GM23338 (cell line): ENCODE measurements around the gene SLC9A3. TPM values are rescaled to one million over a fixed set of nuclear protein-coding genes. Genes with fewer than 3 reads are reported as not detected.

Source experiments
- ATAC-seq: fragments of 200-7000 bp; cut with Tn5 transposase; 3 replicates; pipeline ENCODE4 v1.9.1; 2020
- DNase-seq: peaks from one replicate; pipeline ENCODE4 v3.0.0-alpha.2; 2015; ENCODE audit warnings: low spot score
- H2AFZ ChIP-seq: fragments of 200-600 bp; sonication (generic); 2 replicates; pipeline ENCODE4 v1.8.0; 2016; ENCODE audit warnings: antibody characterized with exemption, mild to moderate bottlenecking, moderate library complexity
- H3F3A ChIP-seq: fragments of 200-600 bp; sonication (generic); replicated peaks from 2 replicates; pipeline ENCODE4 v1.8.0; 2017; ENCODE audit warnings: antibody characterized with exemption, mixed run types, low read depth
- H3K27ac ChIP-seq: fragments of 200-600 bp; sonication (generic); 2 replicates; pipeline ENCODE4 v1.6.1; 2016; ENCODE audit warnings: low read depth
- H3K27me3 ChIP-seq: fragments of 200-600 bp; sonication (generic); 2 replicates; pipeline ENCODE4 v1.8.0; 2016; ENCODE audit warnings: mild to moderate bottlenecking, mixed run types, moderate library complexity; ENCODE audit not compliant: insufficient read depth
- H3K36me3 ChIP-seq: fragments of 200-600 bp; sonication (generic); 2 replicates; pipeline ENCODE4 v1.8.0; 2016; ENCODE audit warnings: mild to moderate bottlenecking; ENCODE audit not compliant: insufficient read depth
- H3K4me1 ChIP-seq: fragments of 200-600 bp; sonication (generic); 2 replicates; pipeline ENCODE4 v1.8.0; 2016; ENCODE audit warnings: mild to moderate bottlenecking, moderate library complexity; ENCODE audit not compliant: insufficient read depth
- H3K4me2 ChIP-seq: fragments of 200-600 bp; sonication (generic); 2 replicates; pipeline ENCODE4 v1.7.1; 2017; ENCODE audit warnings: mixed run types
- H3K4me3 ChIP-seq: fragments of 200-600 bp; sonication (generic); 2 replicates; pipeline ENCODE4 v1.6.1; 2016; ENCODE audit warnings: mixed run types
- H3K79me2 ChIP-seq: fragments of 200-600 bp; sonication (generic); replicated peaks from 2 replicates; pipeline ENCODE4 v1.8.0; 2017; ENCODE audit warnings: mild to moderate bottlenecking; ENCODE audit not compliant: insufficient read depth
- H3K9me2 ChIP-seq: fragments of 200-600 bp; sonication (generic); 2 replicates; pipeline ENCODE4 v1.8.0; 2017; ENCODE audit not compliant: insufficient read depth
- H4K20me1 ChIP-seq: fragments of 200-600 bp; sonication (generic); replicated peaks from 2 replicates; pipeline ENCODE4 v1.8.0; 2017; ENCODE audit warnings: mild to moderate bottlenecking; ENCODE audit not compliant: insufficient read depth
- H3K27ac Mint-ChIP-seq: 2 replicates; pipeline ENCODE4 v1.8.0; 2020; ENCODE audit warnings: inconsistent platforms, mild to moderate bottlenecking, moderate library complexity, mixed read lengths
- H3K27me3 Mint-ChIP-seq: 3 replicates; pipeline ENCODE4 v1.8.0; 2022; ENCODE audit warnings: low read depth, mild to moderate bottlenecking, moderate library complexity, mixed read lengths, inconsistent platforms; ENCODE audit not compliant: insufficient read depth, poor library complexity
- H3K36me3 Mint-ChIP-seq: 3 replicates; pipeline ENCODE4 v1.8.0; 2021; ENCODE audit warnings: low read depth, mild to moderate bottlenecking, inconsistent platforms, moderate library complexity, mixed read lengths
- H3K4me1 Mint-ChIP-seq: 3 replicates; pipeline ENCODE4 v1.8.0; 2020; ENCODE audit warnings: mild to moderate bottlenecking, inconsistent platforms, mixed read lengths
- H3K4me3 Mint-ChIP-seq: 3 replicates; pipeline ENCODE4 v1.8.0; 2021; ENCODE audit warnings: moderate library complexity, mild to moderate bottlenecking, inconsistent platforms, mixed read lengths
- H3K9me3 Mint-ChIP-seq: 3 replicates; pipeline ENCODE4 v1.8.0; 2020; ENCODE audit warnings: moderate library complexity, mild to moderate bottlenecking, inconsistent platforms, mixed read lengths
- CREB1 ChIP-seq: fragments of 250-450 bp; sonication (Bioruptor Pico); IDR thresholded peaks from 2 replicates; pipeline ENCODE4 v1.5.0; 2020; ENCODE audit warnings: low read depth, mild to moderate bottlenecking, moderate library complexity
- ETS1 ChIP-seq: IDR thresholded peaks from 2 replicates; pipeline ENCODE4 v1.6.1; 2016; ENCODE audit warnings: antibody characterized with exemption
- EZH2 ChIP-seq: fragments of 200-600 bp; sonication (generic); IDR thresholded peaks from one replicate; pipeline ENCODE4 v1.8.0; 2017; ENCODE audit warnings: antibody characterized with exemption, mild to moderate bottlenecking, low read depth; ENCODE audit not compliant: unreplicated experiment
- EZH2phosphoT487 ChIP-seq: fragments of 200-600 bp; sonication (generic); IDR thresholded peaks from one replicate; pipeline ENCODE4 v1.8.1; 2018; ENCODE audit warnings: antibody characterized with exemption; ENCODE audit not compliant: unreplicated experiment
- JUNB ChIP-seq: IDR thresholded peaks from one replicate; pipeline ENCODE4 v1.6.1; 2016; ENCODE audit warnings: antibody characterized with exemption; ENCODE audit not compliant: unreplicated experiment
- NANOG ChIP-seq: IDR thresholded peaks from 2 replicates; pipeline ENCODE4 v1.6.1; 2016; ENCODE audit warnings: antibody characterized with exemption, borderline replicate concordance
- POLR2AphosphoS5 ChIP-seq: IDR thresholded peaks from 2 replicates; pipeline ENCODE4 v1.6.1; 2016; ENCODE audit warnings: antibody characterized with exemption, low read depth
- STAT1 ChIP-seq: IDR thresholded peaks from one replicate; pipeline ENCODE4 v1.6.1; 2016; ENCODE audit warnings: antibody characterized with exemption; ENCODE audit not compliant: unreplicated experiment
- ZNF114 ChIP-seq: fragments of 250-450 bp; sonication (Bioruptor Pico); IDR thresholded peaks from 2 replicates; pipeline ENCODE4 v1.5.0; 2020; ENCODE audit warnings: mild to moderate bottlenecking, moderate library complexity
- ZNF331 ChIP-seq: fragments of 250-450 bp; sonication (Bioruptor Pico); IDR thresholded peaks from 2 replicates; pipeline ENCODE4 v1.5.0; 2020; ENCODE audit warnings: low read depth, mild to moderate bottlenecking, moderate library complexity
- polyA plus RNA-seq: library from polyadenylated mRNA; unstranded; fragments of >200 nt; fragmentation: Nextera tagmentation; extraction: Ambion mirVana; gene quantifications from 2 replicates; pipeline ENCODE4 v1.2.1, GENCODE V29; 2016
- total RNA-seq: library from RNA; depleted of rRNA; stranded (reverse); fragments of >200 nt; shearing (Covaris generic); gene quantifications from 2 replicates; pipeline ENCODE4 v1.2.3, GENCODE V29; 2014
- TF ChIP-seq, protein P1 (sequence below), 2 experiments: fragments of 200-600 bp in 1 of 2; sonication (generic) in 1 of 2; conservative IDR thresholded peaks; 2 replicates each; pipeline versions ENCODE4 v1.5.1 to v1.6.1; 2016 to 2017; ENCODE audit warnings: antibody characterized with exemption in 2 of 2, low read depth in 2 of 2, mild to moderate bottlenecking in 2 of 2, moderate library complexity in 1 of 2
- TF ChIP-seq, protein P2 (sequence below): IDR thresholded peaks from one replicate; pipeline ENCODE4 v1.6.1; 2018; ENCODE audit warnings: antibody characterized with exemption; ENCODE audit not compliant: unreplicated experiment

Gene SLC9A3
- total and polyA plus RNA-seq, 2 experiments from 2014 or later: 0.39 to 3.1 TPM

- TF ChIP-seq, protein P1, sequence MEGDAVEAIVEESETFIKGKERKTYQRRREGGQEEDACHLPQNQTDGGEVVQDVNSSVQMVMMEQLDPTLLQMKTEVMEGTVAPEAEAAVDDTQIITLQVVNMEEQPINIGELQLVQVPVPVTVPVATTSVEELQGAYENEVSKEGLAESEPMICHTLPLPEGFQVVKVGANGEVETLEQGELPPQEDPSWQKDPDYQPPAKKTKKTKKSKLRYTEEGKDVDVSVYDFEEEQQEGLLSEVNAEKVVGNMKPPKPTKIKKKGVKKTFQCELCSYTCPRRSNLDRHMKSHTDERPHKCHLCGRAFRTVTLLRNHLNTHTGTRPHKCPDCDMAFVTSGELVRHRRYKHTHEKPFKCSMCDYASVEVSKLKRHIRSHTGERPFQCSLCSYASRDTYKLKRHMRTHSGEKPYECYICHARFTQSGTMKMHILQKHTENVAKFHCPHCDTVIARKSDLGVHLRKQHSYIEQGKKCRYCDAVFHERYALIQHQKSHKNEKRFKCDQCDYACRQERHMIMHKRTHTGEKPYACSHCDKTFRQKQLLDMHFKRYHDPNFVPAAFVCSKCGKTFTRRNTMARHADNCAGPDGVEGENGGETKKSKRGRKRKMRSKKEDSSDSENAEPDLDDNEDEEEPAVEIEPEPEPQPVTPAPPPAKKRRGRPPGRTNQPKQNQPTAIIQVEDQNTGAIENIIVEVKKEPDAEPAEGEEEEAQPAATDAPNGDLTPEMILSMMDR (conservative IDR thresholded peaks at IDR 0.05; ENCODE audit: low read depth in 2 of 2): no peak
- no peak for TF ChIP-seq NANOG
Measured at GRCh38 chr5:573206-573605, 49.0 kb upstream of the SLC9A3 start (continued).

GRCh38 chr5:572398-573019 lies 48.3 kb upstream of the SLC9A3 start:
- Mint-ChIP-seq H3K4me3 (no peak overlapping the region), H3K36me3 (peaks cover 4% of the 10 kb centered on the region; the same call in 1 of the 3 replicates)
- DNase-seq: no peak
- TF ChIP-seq, protein P2, sequence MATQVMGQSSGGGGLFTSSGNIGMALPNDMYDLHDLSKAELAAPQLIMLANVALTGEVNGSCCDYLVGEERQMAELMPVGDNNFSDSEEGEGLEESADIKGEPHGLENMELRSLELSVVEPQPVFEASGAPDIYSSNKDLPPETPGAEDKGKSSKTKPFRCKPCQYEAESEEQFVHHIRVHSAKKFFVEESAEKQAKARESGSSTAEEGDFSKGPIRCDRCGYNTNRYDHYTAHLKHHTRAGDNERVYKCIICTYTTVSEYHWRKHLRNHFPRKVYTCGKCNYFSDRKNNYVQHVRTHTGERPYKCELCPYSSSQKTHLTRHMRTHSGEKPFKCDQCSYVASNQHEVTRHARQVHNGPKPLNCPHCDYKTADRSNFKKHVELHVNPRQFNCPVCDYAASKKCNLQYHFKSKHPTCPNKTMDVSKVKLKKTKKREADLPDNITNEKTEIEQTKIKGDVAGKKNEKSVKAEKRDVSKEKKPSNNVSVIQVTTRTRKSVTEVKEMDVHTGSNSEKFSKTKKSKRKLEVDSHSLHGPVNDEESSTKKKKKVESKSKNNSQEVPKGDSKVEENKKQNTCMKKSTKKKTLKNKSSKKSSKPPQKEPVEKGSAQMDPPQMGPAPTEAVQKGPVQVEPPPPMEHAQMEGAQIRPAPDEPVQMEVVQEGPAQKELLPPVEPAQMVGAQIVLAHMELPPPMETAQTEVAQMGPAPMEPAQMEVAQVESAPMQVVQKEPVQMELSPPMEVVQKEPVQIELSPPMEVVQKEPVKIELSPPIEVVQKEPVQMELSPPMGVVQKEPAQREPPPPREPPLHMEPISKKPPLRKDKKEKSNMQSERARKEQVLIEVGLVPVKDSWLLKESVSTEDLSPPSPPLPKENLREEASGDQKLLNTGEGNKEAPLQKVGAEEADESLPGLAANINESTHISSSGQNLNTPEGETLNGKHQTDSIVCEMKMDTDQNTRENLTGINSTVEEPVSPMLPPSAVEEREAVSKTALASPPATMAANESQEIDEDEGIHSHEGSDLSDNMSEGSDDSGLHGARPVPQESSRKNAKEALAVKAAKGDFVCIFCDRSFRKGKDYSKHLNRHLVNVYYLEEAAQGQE: no peak
- no peak for TF ChIP-seq NANOG
- no peak for TF ChIP-seq ZNF331
- TF ChIP-seq, protein P1 (conservative IDR thresholded peaks at IDR 0.05; ENCODE audit: low read depth in 2 of 2): no peak
- no peak for TF ChIP-seq STAT1
- TF ChIP-seq EZH2: no peak
- no peak for TF ChIP-seq JUNB
- TF ChIP-seq ZNF114 (CRISPR knock-in tag): no peak
- no peak for TF ChIP-seq POLR2AphosphoS5
- no peak for TF ChIP-seq ETS1
- TF ChIP-seq CREB1 (CRISPR knock-in tag): no peak
- TF ChIP-seq EZH2phosphoT487: no peak

More at GRCh38 chr5:572398-573019, 48.3 kb upstream of the SLC9A3 start:
- Mint-ChIP-seq H3K9me3 (peaks cover 19% of the 10 kb centered on the region; the same call in 2 of the 3 replicates), H3K27me3 (peaks cover 2% of the 10 kb centered on the region), H3K27ac (no peak overlapping the region), H3K4me1 (no peaks in the 10 kb centered on the region; the same call in 2 of the 3 replicates)
- no peaks in the 10 kb centered on the region for H4K20me1 ChIP-seq
- no peaks in the 10 kb centered on the region for H3F3A ChIP-seq
- H3K4me2 ChIP-seq: no peak overlapping the region
- no peaks in the 10 kb centered on the region for H3K79me2 ChIP-seq
- H3K27me3 ChIP-seq: no peaks in the 10 kb centered on the region
- H3K27ac ChIP-seq: no peak overlapping the region
- no peak overlapping the region for H3K4me3 ChIP-seq
- no peaks in the 10 kb centered on the region; the same call in 1 of the 2 replicates for H3K4me1 ChIP-seq
- H2AFZ ChIP-seq: no peak overlapping the region
- H3K36me3 ChIP-seq: no peaks in the 10 kb centered on the region
- no peak for ATAC-seq
- H3K9me2 ChIP-seq: no peaks in the 10 kb centered on the region
